K562 (cell line): ENCODE data around the gene FBXL3. TPM values are rescaled to one million over a fixed set of nuclear protein-coding genes. Genes with fewer than 3 reads are reported as not detected.
A peak's percentile ranks its signal among the peaks of the same experiment; 100 is the strongest.

Experiments
- CEBPB ChIP-seq: fragments of 450-650 bp; IDR thresholded peaks from 2 replicates; pipeline ENCODE4 v1.6.1; 2016; ENCODE audit warnings: missing genetic modification characterization, missing compliant biosample characterization
- KDM4B ChIP-seq, 2 experiments: fragments of 450-650 bp in 1 of 2; sonication (generic) in 1 of 2; IDR thresholded peaks; 2 replicates each; pipeline ENCODE4 v1.6.1; 2016 to 2017; ENCODE audit warnings: borderline replicate concordance in 2 of 2, antibody characterized with exemption in 1 of 2, low read depth in 1 of 2, mild to moderate bottlenecking in 1 of 2
- KLF10 ChIP-seq: fragments of 250-450 bp; sonication (Bioruptor Pico); IDR thresholded peaks from 2 replicates; pipeline ENCODE4 v1.6.1; 2021; ENCODE audit warnings: matching md5 sums
- MTA2 ChIP-seq: fragments of 450-650 bp; IDR thresholded peaks from 2 replicates; pipeline ENCODE4 v1.6.1; 2016; ENCODE audit warnings: low read depth
- NCOA6 ChIP-seq: fragments of 450-650 bp; IDR thresholded peaks from 2 replicates; pipeline ENCODE4 v1.6.1; 2017; ENCODE audit warnings: mild to moderate bottlenecking
- POLR2AphosphoS5 ChIP-seq: IDR thresholded peaks from 2 replicates; pipeline ENCODE4 v1.6.1; 2011; ENCODE audit warnings: mild to moderate bottlenecking, low read depth, low read length, moderate library complexity; ENCODE audit not compliant: control insufficient read depth, insufficient read depth
- SMARCC2 ChIP-seq: fragments of 450-650 bp; IDR thresholded peaks from 2 replicates; pipeline ENCODE4 v1.6.1; 2017; ENCODE audit warnings: antibody characterized with exemption, moderate library complexity, mild to moderate bottlenecking, low read depth
- TAF15 ChIP-seq: fragments of 200-400 bp; formaldehyde crosslinking; IDR thresholded peaks from 2 replicates; pipeline ENCODE4 v1.6.1; 2017; ENCODE audit warnings: mild to moderate bottlenecking, low read depth, low read length, moderate library complexity
- TBP ChIP-seq: optimal IDR thresholded peaks from 2 replicates; pipeline ENCODE3; 2011; ENCODE audit warnings: low read depth, low read length, improper control_type of control experiment
- XRCC5 ChIP-seq: fragments of 200-400 bp; formaldehyde crosslinking; IDR thresholded peaks from 2 replicates; pipeline ENCODE4 v1.6.1; 2017; ENCODE audit warnings: low read depth, mild to moderate bottlenecking, low read length
- ZBTB8A ChIP-seq: fragments of 450-650 bp; IDR thresholded peaks from 2 replicates; pipeline ENCODE4 v1.6.1; 2018; ENCODE audit warnings: mild to moderate bottlenecking, moderate library complexity; ENCODE audit not compliant: partially characterized antibody
- ZNF124 ChIP-seq: sonication (generic); formaldehyde crosslinking; IDR thresholded peaks from 2 replicates; pipeline ENCODE4 v1.8.1; 2022; ENCODE audit warnings: missing genetic modification reagents
- ZNF232 ChIP-seq: sonication (generic); formaldehyde crosslinking; IDR thresholded peaks from 2 replicates; pipeline ENCODE4 v1.8.0; 2022; ENCODE audit warnings: mild to moderate bottlenecking, missing genetic modification reagents
- ZNF354B ChIP-seq: fragments of 250-450 bp; sonication (Bioruptor Pico); IDR thresholded peaks from 2 replicates; pipeline ENCODE4 v1.4.0; 2020
- ZNF431 ChIP-seq: sonication (generic); formaldehyde crosslinking; IDR thresholded peaks from 2 replicates; pipeline ENCODE4 v1.8.0; 2022; ENCODE audit warnings: mild to moderate bottlenecking, missing genetic modification reagents
- ZNF699 ChIP-seq: fragments of 250-450 bp; sonication (Bioruptor Pico); IDR thresholded peaks from 2 replicates; pipeline ENCODE4 v1.8.0; 2021; ENCODE audit warnings: mild to moderate bottlenecking, moderate library complexity; ENCODE audit not compliant: insufficient replicate concordance
- polyA plus RNA-seq, 8 experiments: library from polyadenylated mRNA; depleted of rRNA in 4 of 8; stranded (reverse) in 5 of 8; unstranded in 3 of 8; fragments of >200 nt; fragmentation: Nextera tagmentation in 2 of 8; fragmentation: Illumina TruSeq in 1 of 8; extraction: Ambion mirVana in 2 of 8; extraction: Trizol in 1 of 8; gene quantifications; 2 replicates each; pipeline versions ENCODE4 v1.2.1 to v1.2.3, GENCODE V29; 2011 to 2014; ENCODE audit warnings: inconsistent platforms in 1 of 8, missing spikeins in 1 of 8
- total RNA-seq, 7 experiments: library from RNA; depleted of rRNA in 6 of 7; stranded (reverse); fragments of >200 nt in 6 of 7; fragmentation: Illumina TruSeq in 2 of 7; extraction: Trizol in 2 of 7; gene quantifications; 2 replicates each; pipeline versions ENCODE4 v1.2.1 to v1.2.3, GENCODE V29; 2011 to 2021; ENCODE audit warnings: low replicate concordance in 1 of 7
- TF ChIP-seq, protein P1 (sequence below): sonication (generic); IDR thresholded peaks from 2 replicates; pipeline ENCODE4 v1.6.1; 2016
- TF ChIP-seq, protein P2 (sequence below): sonication (generic); formaldehyde crosslinking; IDR thresholded peaks from 2 replicates; pipeline ENCODE4 v1.8.1; 2023; ENCODE audit warnings: mild to moderate bottlenecking, missing genetic modification reagents
- TF ChIP-seq, protein P3 (sequence below): fragments of 250-450 bp; sonication (Bioruptor Pico); IDR thresholded peaks from 2 replicates; pipeline ENCODE4 v1.5.0; 2021; ENCODE audit warnings: mild to moderate bottlenecking, borderline replicate concordance
- TF ChIP-seq, protein P4 (sequence below): fragments of 450-650 bp; conservative IDR thresholded peaks from 2 replicates; pipeline ENCODE4 v1.6.1; 2016; ENCODE audit warnings: missing genetic modification characterization, low read depth, mild to moderate bottlenecking, missing compliant biosample characterization, moderate library complexity
- TF ChIP-seq, protein P5 (sequence below): fragments of 250-450 bp; sonication (Bioruptor Pico); IDR thresholded peaks from 2 replicates; pipeline ENCODE4 v1.5.0; 2020; ENCODE audit warnings: mild to moderate bottlenecking

FBXL3 gene
- total and polyA plus RNA-seq, 9 of the 15 experiments (the other 6 are each of a cell fraction or from before 2014, with no cell fraction given): 3.8 to 16.4 (median 12.6) TPM

DNA sequence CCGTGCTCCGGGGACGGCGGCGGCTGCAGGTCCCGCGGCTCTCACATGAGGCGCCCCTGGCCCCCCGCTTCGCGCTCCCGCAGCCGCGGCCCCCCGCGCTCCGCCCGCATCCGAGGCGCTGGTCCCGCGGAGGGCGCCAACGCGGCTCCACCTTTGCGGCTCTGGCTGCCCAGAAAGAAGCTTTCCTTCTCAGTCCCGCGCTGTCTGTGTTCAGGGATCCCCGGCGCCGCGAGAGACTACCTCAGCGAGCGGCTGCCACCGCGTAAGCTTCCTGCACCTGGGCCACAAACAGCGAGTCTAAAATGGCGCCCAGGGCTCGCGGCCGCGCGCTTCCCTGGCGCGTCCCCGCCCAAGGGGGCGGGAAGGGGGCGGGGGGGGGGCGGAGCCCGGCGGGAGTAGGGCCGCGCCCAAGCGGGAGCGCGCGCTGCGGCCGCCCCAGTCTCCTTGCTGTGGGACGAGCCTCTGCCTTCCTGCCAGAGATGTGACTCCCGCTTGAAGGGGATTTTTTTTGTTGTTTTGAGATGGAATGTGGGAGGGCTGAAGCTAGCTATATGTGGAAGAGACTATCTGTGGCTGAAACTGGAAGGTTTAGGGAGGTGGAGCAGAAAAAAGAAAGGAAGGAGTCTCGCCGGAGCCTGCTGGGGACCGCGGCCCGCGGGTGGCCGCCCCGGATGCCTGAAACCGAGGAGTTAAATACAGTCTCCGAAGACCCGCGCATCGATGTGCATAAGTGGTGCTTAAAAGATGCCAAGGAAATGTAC lies at the start of gene FBXL3 (continued):
- peak; percentile 85 for TF ChIP-seq POLR2AphosphoS5
- no peak for TF ChIP-seq KDM4B (IDR thresholded peaks at IDR 0.05; ENCODE audit: borderline replicate concordance in 2 of 2, low read depth in 1 of 2)
- TF ChIP-seq, protein P1, sequence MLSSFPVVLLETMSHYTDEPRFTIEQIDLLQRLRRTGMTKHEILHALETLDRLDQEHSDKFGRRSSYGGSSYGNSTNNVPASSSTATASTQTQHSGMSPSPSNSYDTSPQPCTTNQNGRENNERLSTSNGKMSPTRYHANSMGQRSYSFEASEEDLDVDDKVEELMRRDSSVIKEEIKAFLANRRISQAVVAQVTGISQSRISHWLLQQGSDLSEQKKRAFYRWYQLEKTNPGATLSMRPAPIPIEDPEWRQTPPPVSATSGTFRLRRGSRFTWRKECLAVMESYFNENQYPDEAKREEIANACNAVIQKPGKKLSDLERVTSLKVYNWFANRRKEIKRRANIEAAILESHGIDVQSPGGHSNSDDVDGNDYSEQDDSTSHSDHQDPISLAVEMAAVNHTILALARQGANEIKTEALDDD: no peak
- no peak for TF ChIP-seq CEBPB (tag)
- no peak for TF ChIP-seq KLF10 (CRISPR knock-in tag)
- no peak for TF ChIP-seq ZNF699 (CRISPR knock-in tag)
- no peak for TF ChIP-seq ZNF124 (CRISPR knock-in tag)
- TF ChIP-seq NCOA6: no peak
- TF ChIP-seq ZNF354B (CRISPR knock-in tag): no peak
- TF ChIP-seq TBP: peak; percentile 59
- TF ChIP-seq, protein P2, sequence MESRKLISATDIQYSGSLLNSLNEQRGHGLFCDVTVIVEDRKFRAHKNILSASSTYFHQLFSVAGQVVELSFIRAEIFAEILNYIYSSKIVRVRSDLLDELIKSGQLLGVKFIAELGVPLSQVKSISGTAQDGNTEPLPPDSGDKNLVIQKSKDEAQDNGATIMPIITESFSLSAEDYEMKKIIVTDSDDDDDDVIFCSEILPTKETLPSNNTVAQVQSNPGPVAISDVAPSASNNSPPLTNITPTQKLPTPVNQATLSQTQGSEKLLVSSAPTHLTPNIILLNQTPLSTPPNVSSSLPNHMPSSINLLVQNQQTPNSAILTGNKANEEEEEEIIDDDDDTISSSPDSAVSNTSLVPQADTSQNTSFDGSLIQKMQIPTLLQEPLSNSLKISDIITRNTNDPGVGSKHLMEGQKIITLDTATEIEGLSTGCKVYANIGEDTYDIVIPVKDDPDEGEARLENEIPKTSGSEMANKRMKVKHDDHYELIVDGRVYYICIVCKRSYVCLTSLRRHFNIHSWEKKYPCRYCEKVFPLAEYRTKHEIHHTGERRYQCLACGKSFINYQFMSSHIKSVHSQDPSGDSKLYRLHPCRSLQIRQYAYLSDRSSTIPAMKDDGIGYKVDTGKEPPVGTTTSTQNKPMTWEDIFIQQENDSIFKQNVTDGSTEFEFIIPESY: no peak
- TF ChIP-seq, protein P3, sequence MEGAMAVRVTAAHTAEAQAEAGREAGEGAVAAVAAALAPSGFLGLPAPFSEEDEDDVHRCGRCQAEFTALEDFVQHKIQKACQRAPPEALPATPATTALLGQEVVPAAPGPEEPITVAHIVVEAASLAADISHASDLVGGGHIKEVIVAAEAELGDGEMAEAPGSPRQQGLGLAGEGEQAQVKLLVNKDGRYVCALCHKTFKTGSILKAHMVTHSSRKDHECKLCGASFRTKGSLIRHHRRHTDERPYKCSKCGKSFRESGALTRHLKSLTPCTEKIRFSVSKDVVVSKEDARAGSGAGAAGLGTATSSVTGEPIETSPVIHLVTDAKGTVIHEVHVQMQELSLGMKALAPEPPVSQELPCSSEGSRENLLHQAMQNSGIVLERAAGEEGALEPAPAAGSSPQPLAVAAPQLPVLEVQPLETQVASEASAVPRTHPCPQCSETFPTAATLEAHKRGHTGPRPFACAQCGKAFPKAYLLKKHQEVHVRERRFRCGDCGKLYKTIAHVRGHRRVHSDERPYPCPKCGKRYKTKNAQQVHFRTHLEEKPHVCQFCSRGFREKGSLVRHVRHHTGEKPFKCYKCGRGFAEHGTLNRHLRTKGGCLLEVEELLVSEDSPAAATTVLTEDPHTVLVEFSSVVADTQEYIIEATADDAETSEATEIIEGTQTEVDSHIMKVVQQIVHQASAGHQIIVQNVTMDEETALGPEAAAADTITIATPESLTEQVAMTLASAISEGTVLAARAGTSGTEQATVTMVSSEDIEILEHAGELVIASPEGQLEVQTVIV (CRISPR knock-in tag): no peak
- no peak for TF ChIP-seq MTA2
- TF ChIP-seq, protein P4, sequence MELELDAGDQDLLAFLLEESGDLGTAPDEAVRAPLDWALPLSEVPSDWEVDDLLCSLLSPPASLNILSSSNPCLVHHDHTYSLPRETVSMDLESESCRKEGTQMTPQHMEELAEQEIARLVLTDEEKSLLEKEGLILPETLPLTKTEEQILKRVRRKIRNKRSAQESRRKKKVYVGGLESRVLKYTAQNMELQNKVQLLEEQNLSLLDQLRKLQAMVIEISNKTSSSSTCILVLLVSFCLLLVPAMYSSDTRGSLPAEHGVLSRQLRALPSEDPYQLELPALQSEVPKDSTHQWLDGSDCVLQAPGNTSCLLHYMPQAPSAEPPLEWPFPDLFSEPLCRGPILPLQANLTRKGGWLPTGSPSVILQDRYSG (tag): no peak
- TF ChIP-seq, protein P5, sequence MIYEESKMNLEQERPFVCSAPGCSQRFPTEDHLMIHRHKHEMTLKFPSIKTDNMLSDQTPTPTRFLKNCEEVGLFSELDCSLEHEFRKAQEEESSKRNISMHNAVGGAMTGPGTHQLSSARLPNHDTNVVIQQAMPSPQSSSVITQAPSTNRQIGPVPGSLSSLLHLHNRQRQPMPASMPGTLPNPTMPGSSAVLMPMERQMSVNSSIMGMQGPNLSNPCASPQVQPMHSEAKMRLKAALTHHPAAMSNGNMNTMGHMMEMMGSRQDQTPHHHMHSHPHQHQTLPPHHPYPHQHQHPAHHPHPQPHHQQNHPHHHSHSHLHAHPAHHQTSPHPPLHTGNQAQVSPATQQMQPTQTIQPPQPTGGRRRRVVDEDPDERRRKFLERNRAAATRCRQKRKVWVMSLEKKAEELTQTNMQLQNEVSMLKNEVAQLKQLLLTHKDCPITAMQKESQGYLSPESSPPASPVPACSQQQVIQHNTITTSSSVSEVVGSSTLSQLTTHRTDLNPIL (CRISPR knock-in tag): no peak
- no peak for TF ChIP-seq ZNF431 (CRISPR knock-in tag)
- no peak for TF ChIP-seq ZNF232 (CRISPR knock-in tag)
- TF ChIP-seq XRCC5: no peak
- no peak for TF ChIP-seq TAF15
- no peak for TF ChIP-seq ZBTB8A
- TF ChIP-seq SMARCC2: no peak
